HG03442 (cell line): Measurements from ENCODE around the gene OR5P2.
"Not testable (repeated sequence)": the region's sequence is repeated elsewhere in the genome, so short reads cannot be mapped to it uniquely, and the experiment has no call there.

Experiments
- ATAC-seq: cut with Tn5 transposase; IDR thresholded peaks from one replicate; pipeline ENCODE4 v1.9.1; 2021; ENCODE audit warnings: mild to moderate bottlenecking, moderate library complexity; ENCODE audit not compliant: unreplicated experiment

OR5P2 gene, protein sequence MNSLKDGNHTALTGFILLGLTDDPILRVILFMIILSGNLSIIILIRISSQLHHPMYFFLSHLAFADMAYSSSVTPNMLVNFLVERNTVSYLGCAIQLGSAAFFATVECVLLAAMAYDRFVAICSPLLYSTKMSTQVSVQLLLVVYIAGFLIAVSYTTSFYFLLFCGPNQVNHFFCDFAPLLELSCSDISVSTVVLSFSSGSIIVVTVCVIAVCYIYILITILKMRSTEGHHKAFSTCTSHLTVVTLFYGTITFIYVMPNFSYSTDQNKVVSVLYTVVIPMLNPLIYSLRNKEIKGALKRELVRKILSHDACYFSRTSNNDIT

DNA sequence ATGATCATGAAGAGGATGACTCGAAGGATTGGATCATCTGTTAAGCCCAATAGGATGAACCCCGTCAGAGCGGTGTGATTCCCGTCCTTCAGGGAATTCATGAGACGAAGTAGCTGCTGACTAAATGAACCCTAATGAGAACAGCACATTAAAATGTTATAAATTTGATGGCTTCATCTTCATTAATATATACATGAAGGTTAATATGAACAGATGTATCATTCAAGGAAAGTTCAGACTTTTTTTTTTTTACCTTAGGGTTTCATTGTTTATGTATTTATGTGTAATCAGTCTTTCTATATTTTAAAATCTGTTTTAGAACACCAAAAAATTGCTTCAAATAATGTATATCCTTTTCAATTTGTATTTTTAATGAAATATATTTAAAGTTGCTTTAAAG lies at the start of gene OR5P2:
Gene OR5P2 (minus strand): TSS at position 101 of the 400 bp plus-strand sequence. CDS start 0 bp downstream, at position 101.
- ATAC-seq: no peak

DNA sequence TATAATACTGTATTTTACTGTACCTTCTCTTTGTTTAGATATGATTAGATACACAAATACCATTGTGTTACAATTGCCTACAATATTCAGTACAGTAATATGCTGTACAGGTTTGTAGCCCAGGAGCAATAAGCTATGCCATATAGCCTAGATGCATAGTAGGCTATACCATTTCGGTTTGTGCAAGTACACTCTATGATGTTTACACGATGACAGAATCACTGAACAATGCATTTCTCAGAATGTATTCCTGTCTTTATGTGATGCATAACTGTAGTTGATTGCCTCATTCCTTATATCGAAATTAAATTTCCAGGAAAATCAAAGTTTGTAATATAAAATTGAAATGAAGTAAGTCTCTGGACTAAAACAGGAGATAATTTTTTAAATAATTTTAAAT lies 49.3 kb upstream of the OR5P2 start:
- no peak for ATAC-seq

DNA sequence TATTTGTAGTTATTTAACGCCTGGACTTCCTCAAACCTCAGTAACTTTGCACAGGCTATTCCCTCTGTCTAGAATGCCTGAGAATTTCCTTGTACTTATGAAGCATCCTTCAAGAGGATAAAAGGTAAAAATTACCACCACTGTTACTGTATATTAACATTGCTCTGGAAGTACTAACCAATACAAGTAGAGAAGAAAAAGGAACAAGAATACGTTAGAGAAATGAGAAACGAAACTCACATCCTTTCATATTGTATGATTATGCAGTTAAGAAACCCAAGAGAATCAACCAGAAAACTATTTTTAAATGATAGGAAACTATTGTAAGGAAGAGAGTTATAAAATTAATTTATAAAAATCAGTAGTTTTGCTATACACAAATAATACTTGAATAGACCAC lies 48.2 kb upstream of the OR5P2 start:
- no peak for ATAC-seq

DNA sequence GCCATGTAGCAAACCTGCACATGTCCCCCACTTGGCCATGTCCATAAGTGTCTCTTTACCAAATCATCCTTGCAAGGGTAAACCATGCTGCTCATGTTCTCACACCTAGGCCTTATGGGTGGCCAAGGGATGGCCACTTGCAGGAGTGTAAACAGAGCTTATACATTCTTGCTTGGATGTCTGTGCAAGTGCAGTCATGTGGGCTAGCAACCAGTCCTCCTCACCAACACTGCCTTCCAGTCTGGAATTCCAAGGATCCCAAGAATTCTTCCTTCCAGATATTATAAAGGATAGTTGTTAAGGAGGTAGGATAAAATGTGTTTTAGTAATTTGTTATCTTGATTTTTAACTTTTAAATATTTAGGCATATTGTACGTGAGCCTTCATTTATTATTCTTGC lies 47.8 kb upstream of the OR5P2 start:
- no peak for ATAC-seq

DNA sequence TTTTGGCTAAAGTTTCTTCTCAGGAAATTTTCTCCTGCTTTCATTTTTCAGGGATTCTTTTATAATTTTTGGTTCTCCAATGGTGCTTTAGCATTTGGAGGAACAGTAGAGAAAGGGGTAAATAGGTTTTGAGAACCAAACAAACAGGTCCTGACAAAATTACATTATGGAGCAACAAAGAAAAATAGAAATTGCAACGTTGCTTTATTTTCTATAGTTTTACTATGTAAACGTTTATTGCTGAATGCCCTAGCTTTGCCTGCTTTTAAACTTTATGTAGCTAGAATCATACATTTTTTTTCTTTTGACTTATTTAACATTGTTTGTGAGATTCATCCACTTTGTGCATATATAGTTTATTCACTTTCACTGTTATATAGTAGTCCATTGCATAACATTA lies 43.8 kb upstream of the OR5P2 start:
- no peak for ATAC-seq

GRCh38 chr11:7833527-7833926 lies 36.8 kb upstream of the OR5P2 start:
- no peak for ATAC-seq

DNA sequence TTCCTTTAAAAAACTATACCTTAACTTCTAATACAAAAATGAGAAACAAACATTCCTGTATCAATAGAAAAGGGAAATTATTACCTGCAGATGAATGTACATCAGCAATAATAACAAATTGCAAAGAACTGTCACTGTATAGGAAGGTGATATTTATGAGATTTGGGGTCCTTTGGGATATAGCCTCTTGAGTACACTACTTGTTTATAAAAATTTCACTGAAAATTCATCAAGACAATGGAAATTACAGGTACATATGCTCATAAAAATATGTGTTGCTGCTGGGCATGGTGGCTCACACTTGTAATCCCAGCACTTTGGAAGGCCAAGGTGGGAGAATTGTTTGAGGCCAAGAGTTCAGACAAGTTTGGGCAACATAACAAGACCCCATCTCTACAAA lies 34.0 kb upstream of the OR5P2 start, which contains the start of gene OR5P3:
Gene OR5P3 (minus strand): TSS at position 101 of the 400 bp plus-strand sequence.
- no peak for ATAC-seq

DNA sequence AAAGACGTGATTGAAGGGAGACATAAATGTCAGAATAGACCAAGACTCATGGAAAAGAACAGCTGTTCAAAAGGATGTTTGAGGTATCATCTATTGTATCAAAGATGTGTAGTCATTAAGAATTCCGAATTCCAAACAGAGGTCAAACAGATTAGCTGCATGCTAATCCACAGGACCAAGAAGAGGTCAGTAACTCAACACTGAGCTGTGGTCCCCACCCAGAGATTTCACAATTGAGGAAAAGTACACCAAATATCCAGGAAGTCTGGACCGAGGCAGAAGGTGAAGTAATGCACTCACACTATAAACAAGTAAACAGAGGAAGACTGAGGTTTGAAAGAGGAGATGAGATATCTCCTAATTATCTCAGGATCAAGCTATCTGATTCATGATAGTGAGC lies 29.6 kb upstream of the OR5P2 start:
- ATAC-seq: no peak

GRCh38 chr11:7820417-7820816 lies 23.7 kb upstream of the OR5P2 start:
- not testable (repeated sequence) for ATAC-seq

- not testable (repeated sequence) for ATAC-seq
Measured at GRCh38 chr11:7814897-7815296, 18.2 kb upstream of the OR5P2 start.

GRCh38 chr11:7810301-7810700 lies 13.6 kb upstream of the OR5P2 start:
- not testable (repeated sequence) for ATAC-seq

DNA sequence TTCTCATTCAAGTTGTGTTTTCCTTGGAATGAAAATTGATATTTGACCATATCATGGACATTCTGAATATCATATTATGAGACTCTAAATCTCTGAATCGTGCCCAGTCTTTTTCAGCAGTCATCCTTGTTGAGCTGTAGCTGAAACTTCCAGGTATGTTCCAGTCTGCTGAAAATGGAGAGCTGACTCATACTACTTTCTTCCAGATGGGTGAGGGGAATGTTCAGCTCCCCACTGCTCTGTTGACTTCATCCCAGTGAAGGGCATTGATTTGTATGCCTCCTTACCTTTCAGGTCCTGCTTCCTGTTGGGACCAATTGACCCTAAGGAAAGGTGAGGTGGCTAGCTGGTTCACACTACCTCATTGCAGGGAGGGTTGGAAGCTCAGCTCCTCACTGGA lies 3.5 kb downstream of the OR5P2 start:
- no peak for ATAC-seq

GRCh38 chr11:7787239-7787638 lies 9.5 kb downstream of the OR5P2 start:
- peak; percentile 99 for ATAC-seq

GRCh38 chr11:7775689-7776088 lies 21.1 kb downstream of the OR5P2 start:
- no peak for ATAC-seq

DNA sequence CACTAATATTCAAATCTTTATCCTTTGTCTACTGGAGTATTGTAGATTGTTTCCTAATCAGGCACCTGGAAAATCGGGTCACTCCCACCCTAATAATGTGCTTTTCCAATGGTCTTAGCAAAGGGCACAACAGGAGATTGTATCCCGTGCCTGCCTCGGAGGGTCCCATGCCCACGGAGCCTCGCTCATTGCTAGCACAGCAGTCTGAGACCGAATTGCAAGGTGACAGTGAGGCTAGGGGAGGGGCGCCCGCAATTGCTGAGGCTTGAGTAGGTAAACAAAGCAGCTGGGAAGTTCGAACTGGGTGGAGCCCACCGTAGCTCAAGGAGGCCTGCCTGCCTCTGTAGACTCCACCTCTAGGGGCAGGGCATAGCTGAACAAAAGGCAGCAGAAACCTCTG lies 32.4 kb downstream of the OR5P2 start:
- ATAC-seq: not testable (repeated sequence)

DNA sequence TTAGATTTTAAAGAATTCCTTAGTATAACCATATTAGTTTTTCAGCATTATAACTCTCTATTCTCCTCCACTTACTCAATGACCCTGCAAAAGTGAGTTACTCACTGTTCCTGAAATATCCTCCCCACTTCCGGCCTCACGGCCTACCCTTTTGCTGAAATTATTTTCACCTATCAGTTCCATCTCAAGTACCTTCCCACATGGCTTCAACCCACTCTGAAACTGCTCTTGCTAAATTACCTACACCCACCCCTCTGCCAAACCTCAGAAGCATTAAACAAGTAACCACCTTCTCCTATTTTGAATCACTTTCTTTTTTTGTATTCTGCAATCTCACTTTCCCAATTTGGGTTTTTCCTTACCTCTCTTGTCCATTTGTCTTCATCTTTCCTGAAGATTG lies 37.7 kb downstream of the OR5P2 start:
- peak; percentile 86 for ATAC-seq

GRCh38 chr11:7749456-7749855 lies 47.3 kb downstream of the OR5P2 start:
- no peak for ATAC-seq
